NB4 (cell line): ENCODE measurements around the gene TXN2.
"Not testable (repeated sequence)": the region's sequence is repeated elsewhere in the genome, so short reads cannot be mapped to it uniquely, and the experiment has no call there.

Experiments
- DNase-seq: peaks from one replicate; pipeline ENCODE4 v3.0.0; 2010; ENCODE audit warnings: low read depth
- H3K4me3 ChIP-seq: one replicate; pipeline ENCODE4 v1.5.1; 2011; ENCODE audit warnings: mild to moderate bottlenecking, low read depth, low read length, moderate library complexity
- CTCF ChIP-seq: IDR thresholded peaks from one replicate; pipeline ENCODE4 v1.5.1; 2012; ENCODE audit warnings: low read depth, low read length
- MAX ChIP-seq: IDR thresholded peaks from 2 replicates; pipeline ENCODE4 v1.6.1; 2011; ENCODE audit warnings: low read depth, low read length
- MYC ChIP-seq: IDR thresholded peaks from 2 replicates; pipeline ENCODE4 v1.6.1; 2011; ENCODE audit warnings: low read depth, low read length
- POLR2A ChIP-seq: IDR thresholded peaks from 2 replicates; pipeline ENCODE4 v1.6.1; 2011; ENCODE audit warnings: mild to moderate bottlenecking; ENCODE audit not compliant: insufficient read length; ENCODE audit errors: extremely low read depth

The TXN2 gene

GRCh38 chr22:36454916-36455570 is 26.4 kb downstream of the TXN2 start:
- peak overlapping the region; percentile 53 for H3K4me3 ChIP-seq
- TF ChIP-seq MAX (peak; percentile 28; the same call in 1 of the 2 replicates), MYC (peak; percentile 20; the same call in 1 of the 2 replicates), POLR2A (no peak)
- DNase-seq: peak; percentile 96

- no peak overlapping the region for H3K4me3 ChIP-seq
- no peak for DNase-seq
- no peak for TF ChIP-seq CTCF
- no peak for TF ChIP-seq MYC
- no peak for TF ChIP-seq POLR2A
- no peak for TF ChIP-seq MAX
Measured at GRCh38 chr22:36453855-36454378, 27.5 kb downstream of the TXN2 start.

- peak; percentile 40 for DNase-seq
- H3K4me3 ChIP-seq: not testable (repeated sequence)
Measured at GRCh38 chr22:36452978-36453607, 28.3 kb downstream of the TXN2 start.

- no peak overlapping the region for H3K4me3 ChIP-seq
- TF ChIP-seq MAX: no peak
- no peak for TF ChIP-seq CTCF
- TF ChIP-seq POLR2A: no peak
- TF ChIP-seq MYC: no peak
- DNase-seq: peak; percentile 37
Measured at GRCh38 chr22:36452250-36452977, 29.0 kb downstream of the TXN2 start.

GRCh38 chr22:36450923-36451322 is 30.5 kb downstream of the TXN2 start:
- not testable (repeated sequence) for DNase-seq, H3K4me3 ChIP-seq

GRCh38 chr22:36449596-36450175 is 31.8 kb downstream of the TXN2 start:
- no peak for DNase-seq
- no peak for TF ChIP-seq MYC
- TF ChIP-seq MAX: no peak
- no peak for TF ChIP-seq CTCF
- TF ChIP-seq POLR2A: no peak
- no peak overlapping the region for H3K4me3 ChIP-seq

GRCh38 chr22:36447632-36448031 is 33.8 kb downstream of the TXN2 start:
- no peak for TF ChIP-seq MYC
- peak; percentile 76 for DNase-seq
- H3K4me3 ChIP-seq: no peak overlapping the region
